ENCODE measurements around the gene GORASP2. TPM values are rescaled to one million over a fixed set of nuclear protein-coding genes. Genes with fewer than 3 reads are reported as not detected.
"Not testable (repeated sequence)": the region's sequence is repeated elsewhere in the genome, so short reads cannot be mapped to it uniquely, and the experiment has no call there.

GORASP2 gene
- total and polyA plus RNA-seq, 2 donors (not counting 1 experiment from before 2014, with no cell fraction given), result 28.2 to 228 TPM

DNA sequence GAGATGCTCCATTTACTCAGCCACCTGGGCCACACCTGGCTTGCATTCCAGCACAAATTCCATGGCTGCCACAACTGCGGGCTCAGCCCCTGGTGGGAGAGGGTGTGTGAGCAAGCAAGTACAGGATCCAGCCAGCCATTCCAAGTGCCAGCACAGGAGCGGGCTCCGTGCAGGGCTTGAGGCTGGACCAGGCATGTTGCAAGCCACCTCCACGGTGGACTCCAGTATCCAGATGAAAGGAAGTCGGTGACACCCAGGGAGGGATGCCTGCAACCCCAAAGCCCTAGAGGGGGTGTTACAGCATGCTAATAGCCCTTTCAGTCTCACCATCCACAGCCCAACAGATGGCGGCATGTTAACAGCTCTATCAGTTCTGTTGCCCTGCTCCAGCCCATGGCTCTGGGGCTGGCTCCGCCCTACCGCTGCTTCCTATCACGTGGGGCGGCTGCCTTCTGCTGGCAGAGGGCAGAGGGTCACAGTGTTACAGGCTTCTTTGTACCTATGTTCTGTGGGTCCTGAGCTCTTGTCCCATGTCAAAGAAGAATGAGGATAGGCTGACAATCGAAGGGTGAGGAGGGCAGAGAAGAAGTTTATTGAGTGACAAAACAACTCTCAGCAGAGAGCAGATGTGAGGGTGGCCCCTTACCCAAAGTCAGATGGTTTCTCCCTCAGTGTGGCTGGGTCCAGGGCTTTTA lies 11.7 kb upstream of the GORASP2 start:
- H4K20me1 ChIP-seq (ENCODE audit: control insufficient read depth, extremely low read depth, insufficient read depth, low read length), result no peaks in the 10 kb centered on the region
- H3K79me2 ChIP-seq (ENCODE audit: control insufficient read depth, insufficient read depth, low read length), result no peaks in the 10 kb centered on the region
- H2AFZ ChIP-seq (ENCODE audit: low read length), result no peak overlapping the region
- H3K27me3 ChIP-seq (ENCODE audit: control insufficient read depth, insufficient read depth, low read length), result no peaks in the 10 kb centered on the region
- H3K9ac ChIP-seq (ENCODE audit: insufficient read depth, low read length), result no peak overlapping the region
- H3K4me1 ChIP-seq (ENCODE audit: control insufficient read depth, extremely low read depth, insufficient read depth, low read length), result no peaks in the 10 kb centered on the region
- TF ChIP-seq, protein P1, sequence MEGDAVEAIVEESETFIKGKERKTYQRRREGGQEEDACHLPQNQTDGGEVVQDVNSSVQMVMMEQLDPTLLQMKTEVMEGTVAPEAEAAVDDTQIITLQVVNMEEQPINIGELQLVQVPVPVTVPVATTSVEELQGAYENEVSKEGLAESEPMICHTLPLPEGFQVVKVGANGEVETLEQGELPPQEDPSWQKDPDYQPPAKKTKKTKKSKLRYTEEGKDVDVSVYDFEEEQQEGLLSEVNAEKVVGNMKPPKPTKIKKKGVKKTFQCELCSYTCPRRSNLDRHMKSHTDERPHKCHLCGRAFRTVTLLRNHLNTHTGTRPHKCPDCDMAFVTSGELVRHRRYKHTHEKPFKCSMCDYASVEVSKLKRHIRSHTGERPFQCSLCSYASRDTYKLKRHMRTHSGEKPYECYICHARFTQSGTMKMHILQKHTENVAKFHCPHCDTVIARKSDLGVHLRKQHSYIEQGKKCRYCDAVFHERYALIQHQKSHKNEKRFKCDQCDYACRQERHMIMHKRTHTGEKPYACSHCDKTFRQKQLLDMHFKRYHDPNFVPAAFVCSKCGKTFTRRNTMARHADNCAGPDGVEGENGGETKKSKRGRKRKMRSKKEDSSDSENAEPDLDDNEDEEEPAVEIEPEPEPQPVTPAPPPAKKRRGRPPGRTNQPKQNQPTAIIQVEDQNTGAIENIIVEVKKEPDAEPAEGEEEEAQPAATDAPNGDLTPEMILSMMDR (conservative IDR thresholded peaks at IDR 0.05 in 1 of 2, IDR thresholded peaks at IDR 0.05 in 1 of 2; ENCODE audit: low read depth in 1 of 2, low read length in 2 of 2), result no peak
- no peak for TF ChIP-seq EZH2 (IDR thresholded peaks at IDR 0.05; ENCODE audit: low read length, missing control alignments)
- no peaks in the 10 kb centered on the region for H3K9me3 ChIP-seq (ENCODE audit: control insufficient read depth, insufficient read depth, low read depth, low read length)
- DNase-seq (ENCODE audit: low read depth in 2 of 2), result no peak
- no peak overlapping the region for H3K4me3 ChIP-seq (replicated peaks in 1 of 4; ENCODE audit: control extremely low read depth in 1 of 4, insufficient read depth in 1 of 4, low read depth in 3 of 4, low read length in 4 of 4)
- no peak overlapping the region for H3K4me2 ChIP-seq (ENCODE audit: extremely low read depth, insufficient read depth, low read length)
- no peaks in the 10 kb centered on the region for H3K36me3 ChIP-seq (ENCODE audit: control insufficient read depth, insufficient read depth, low read length)
- H3K27ac ChIP-seq (ENCODE audit: insufficient read depth, low read length), result no peak overlapping the region

DNA sequence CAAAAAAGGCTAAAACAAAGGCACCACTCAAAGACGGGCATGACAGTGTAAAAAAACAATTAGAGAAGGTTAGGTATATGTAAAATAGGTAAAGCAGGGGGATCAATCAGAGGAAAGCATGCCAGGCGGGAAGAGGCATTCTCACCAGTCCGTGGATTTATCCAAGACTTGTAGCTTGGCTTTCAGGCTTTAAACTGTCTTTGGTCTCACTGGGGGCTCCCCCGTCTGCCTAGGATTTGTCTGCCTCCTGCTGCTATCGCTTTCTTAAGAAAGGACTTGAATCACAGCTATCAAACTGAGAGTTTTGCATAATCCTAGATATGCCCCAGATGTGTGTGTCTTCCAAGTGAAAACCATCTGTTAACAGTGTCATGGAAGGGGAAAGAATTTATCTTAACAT lies 11.1 kb upstream of the GORASP2 start:
- DNase-seq (ENCODE audit: low read depth in 2 of 2), result no peak
- Histone ChIP-seq H3K9ac (ENCODE audit: insufficient read depth, low read length) (no peak overlapping the region), H2AFZ (ENCODE audit: low read length) (no peak overlapping the region), H3K27ac (ENCODE audit: insufficient read depth, low read length) (no peak overlapping the region), H3K9me3 (ENCODE audit: control insufficient read depth, insufficient read depth, low read depth, low read length) (no peaks in the 10 kb centered on the region), H3K4me1 (ENCODE audit: control insufficient read depth, extremely low read depth, insufficient read depth, low read length) (no peaks in the 10 kb centered on the region), H3K4me2 (ENCODE audit: extremely low read depth, insufficient read depth, low read length) (no peak overlapping the region), H3K36me3 (ENCODE audit: control insufficient read depth, insufficient read depth, low read length) (no peaks in the 10 kb centered on the region), H3K27me3 (ENCODE audit: control insufficient read depth, insufficient read depth, low read length) (no peaks in the 10 kb centered on the region), H3K4me3 (replicated peaks in 1 of 4; ENCODE audit: control extremely low read depth in 1 of 4, insufficient read depth in 1 of 4, low read depth in 3 of 4, low read length in 4 of 4) (no peak overlapping the region), H4K20me1 (ENCODE audit: control insufficient read depth, extremely low read depth, insufficient read depth, low read length) (no peaks in the 10 kb centered on the region), H3K79me2 (ENCODE audit: control insufficient read depth, insufficient read depth, low read length) (no peaks in the 10 kb centered on the region)
- TF ChIP-seq, protein P1 (conservative IDR thresholded peaks at IDR 0.05 in 1 of 2, IDR thresholded peaks at IDR 0.05 in 1 of 2; ENCODE audit: low read depth in 1 of 2, low read length in 2 of 2), result no peak
- no peak for TF ChIP-seq EZH2 (IDR thresholded peaks at IDR 0.05; ENCODE audit: low read length, missing control alignments)

DNA sequence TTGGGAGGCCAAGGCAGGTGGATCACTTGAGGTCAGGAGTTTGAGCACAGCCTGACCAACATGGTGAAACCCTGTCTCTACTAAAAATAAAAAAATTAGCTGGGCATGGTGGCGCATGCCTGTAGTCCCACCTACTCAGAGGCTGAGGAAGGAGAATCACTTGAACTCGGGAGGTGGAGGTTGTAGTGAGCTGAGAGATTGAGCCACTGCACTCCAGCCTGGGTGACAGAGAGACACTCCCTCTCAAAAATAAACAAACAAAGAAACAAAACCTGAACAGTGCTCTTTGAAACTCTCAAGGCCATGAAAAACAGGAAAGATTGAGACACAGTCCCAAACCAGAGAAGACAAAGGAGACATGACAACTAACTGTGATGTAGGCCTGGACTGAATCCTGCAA lies 7.2 kb upstream of the GORASP2 start:
- H3K36me3 ChIP-seq (ENCODE audit: control insufficient read depth, insufficient read depth, low read length); H2AFZ ChIP-seq (ENCODE audit: low read length); H3K9me3 ChIP-seq (ENCODE audit: control insufficient read depth, insufficient read depth, low read depth, low read length); H3K79me2 ChIP-seq (ENCODE audit: control insufficient read depth, insufficient read depth, low read length); H3K27me3 ChIP-seq (ENCODE audit: control insufficient read depth, insufficient read depth, low read length); H3K4me1 ChIP-seq (ENCODE audit: control insufficient read depth, extremely low read depth, insufficient read depth, low read length); H4K20me1 ChIP-seq (ENCODE audit: control insufficient read depth, extremely low read depth, insufficient read depth, low read length); DNase-seq (ENCODE audit: low read depth in 2 of 2); H3K9ac ChIP-seq (ENCODE audit: insufficient read depth, low read length); H3K4me3 ChIP-seq (replicated peaks in 1 of 4; ENCODE audit: control extremely low read depth in 1 of 4, insufficient read depth in 1 of 4, low read depth in 3 of 4, low read length in 4 of 4); H3K27ac ChIP-seq (ENCODE audit: insufficient read depth, low read length); H3K4me2 ChIP-seq (ENCODE audit: extremely low read depth, insufficient read depth, low read length): not testable (repeated sequence)
